Astrocyte of the spinal cord (primary cell): ENCODE data around the gene CTXND1.

ENCODE experiments used
- DNase-seq: peaks from one replicate; pipeline ENCODE4 v3.0.0; 2011; ENCODE audit warnings: low read depth, low spot score
- H3K4me3 ChIP-seq: 2 replicates; pipeline ENCODE4 v1.5.1; 2011; ENCODE audit warnings: low read depth, mild to moderate bottlenecking, low read length, moderate library complexity
- CTCF ChIP-seq: IDR thresholded peaks from 2 replicates; pipeline ENCODE4 v1.5.1; 2012; ENCODE audit warnings: low read depth, mild to moderate bottlenecking, low read length, inconsistent platforms
- in situ Hi-C: cut with HindIII; loops from 2 replicates; pipeline ENCODE4 v1.10.0; 2017; ENCODE audit warnings: low sequenced_read_pairs

Gene CTXND1

GRCh38 chr15:80151148-80151547, 100.9 kb downstream of the CTXND1 start:
- DNase-seq, result no peak
- in situ Hi-C loops, result no loop called here
- H3K4me3 ChIP-seq, result no peak overlapping the region
- TF ChIP-seq CTCF, result no peak
